GM10248 (cell line): ENCODE data around the gene TET2.

Experiments used
- CTCF ChIA-PET: fragments of 300-600 bp; sonication (Branson Sonifier 250); formaldehyde crosslinking; extraction: SDS; loops from one replicate; lab custom pipeline; 2021; ENCODE audit warnings: antibody characterized with exemption; lab: Yijun Ruan, JAX
- POLR2A ChIA-PET: fragments of 350-650 bp; sonication (Branson Sonifier 250); formaldehyde crosslinking; extraction: SDS; loops from one replicate; lab custom pipeline; 2020; ENCODE audit warnings: antibody characterized with exemption; lab: Yijun Ruan, JAX
- DNase-seq: peaks from one replicate; pipeline ENCODE4 v3.0.0; 2012; ENCODE audit errors: extremely low spot score
- CTCF ChIP-seq: IDR thresholded peaks from 2 replicates; pipeline ENCODE4 v1.5.1; 2012; ENCODE audit warnings: mild to moderate bottlenecking, low read depth; ENCODE audit errors: extremely low read depth, missing control alignments, control extremely low read depth

The TET2 gene

DNA sequence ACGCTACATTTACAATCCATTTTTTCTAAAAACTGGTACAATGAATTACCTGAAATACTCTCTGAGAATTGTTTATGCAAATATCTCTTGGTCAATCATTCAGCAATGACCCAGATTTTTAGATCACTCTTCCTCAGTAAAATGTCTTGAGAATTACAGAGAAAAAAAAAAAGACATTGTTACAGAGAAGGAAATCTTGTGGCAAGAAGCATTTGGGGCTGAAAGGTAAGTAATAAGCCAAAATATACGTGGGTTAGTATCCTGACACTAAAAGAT, 19.6 kb upstream of the TET2 start:
- no peak for DNase-seq
- ChIA-PET POLR2A (no interaction called here), CTCF (interaction anchor here (2.1 to 2.7 kb wide), 2 partner anchors 14 to 347 kb away, joined by 6 to 7 read pairs; partner anchors contain the start of gene PPA2)
- no peak for TF ChIP-seq CTCF

GRCh38 chr4:105128208-105128607, 18.5 kb upstream of the TET2 start:
- peak; percentile 23 for DNase-seq
- TF ChIP-seq CTCF, result no peak
- CTCF ChIA-PET, result interaction anchor here (0.7 to 2.7 kb wide), 6 partner anchors 13 to 346 kb away, joined by 3 to 7 read pairs (median 3); partner anchors contain the start of gene PPA2
- POLR2A ChIA-PET, result no interaction called here

- DNase-seq, result no peak
- TF ChIP-seq CTCF, result no peak
- POLR2A ChIA-PET, result no interaction called here
- CTCF ChIA-PET, result interaction anchor here (0.9 to 1.3 kb wide), 2 partner anchors 9 to 11 kb away, joined by 3 to 7 read pairs; no protein-coding TSS in a partner anchor
Observed at GRCh38 chr4:105129286-105130040, 17.2 kb upstream of the TET2 start.

DNA sequence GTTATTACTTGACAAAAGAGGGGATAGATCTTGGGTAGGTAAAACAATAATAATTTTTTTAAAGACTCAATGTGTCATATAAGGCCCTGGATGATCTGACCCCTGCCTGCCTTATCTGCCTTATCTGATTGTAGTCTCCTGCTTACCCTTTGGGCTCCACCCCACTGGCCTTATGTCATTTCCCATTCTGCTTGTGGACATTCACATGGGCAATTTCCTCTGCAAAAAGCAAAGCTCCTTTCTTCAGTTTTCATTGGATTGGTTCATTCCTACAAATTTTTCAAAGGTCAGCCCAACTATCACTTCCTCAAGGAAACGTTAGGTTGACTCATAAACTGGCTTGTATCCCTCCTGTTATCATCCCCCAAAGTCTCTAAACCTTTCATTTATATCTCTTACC, 15.7 kb upstream of the TET2 start:
- DNase-seq, result no peak
- ChIA-PET CTCF (interaction anchor here (1.2 to 2.1 kb wide), 5 partner anchors 9 to 214 kb away, joined by 3 to 13 read pairs (median 6); no protein-coding TSS in a partner anchor), POLR2A (no interaction called here)
- no peak for TF ChIP-seq CTCF

GRCh38 chr4:105133976-105134375, 12.7 kb upstream of the TET2 start:
- ChIA-PET POLR2A (no interaction called here), CTCF (interaction anchor here (1.5 kb wide), 1 partner anchor 31 kb away, joined by 4 read pairs; no protein-coding TSS in a partner anchor)
- TF ChIP-seq CTCF, result no peak

GRCh38 chr4:105135785-105136184, 10.9 kb upstream of the TET2 start:
- no peak for TF ChIP-seq CTCF
- ChIA-PET CTCF (no interaction called here), POLR2A (no interaction called here)
- no peak for DNase-seq

More at GRCh38 chr4:105133976-105134375, 12.7 kb upstream of the TET2 start:
- DNase-seq, result no peak
